HUES48 (cell line): ENCODE data around the gene YBEY.
"Not testable (repeated sequence)": the region's sequence is repeated elsewhere in the genome, so short reads cannot be mapped to it uniquely, and the experiment has no call there.

Experiments
- H3K27ac ChIP-seq: one replicate; pipeline ENCODE4 v1.7.0; 2013; ENCODE audit warnings: low read depth, low read length, inconsistent platforms
- H3K27me3 ChIP-seq: 2 replicates; pipeline ENCODE4 v1.6.1; 2013; ENCODE audit warnings: mild to moderate bottlenecking, low read length; ENCODE audit not compliant: control insufficient read depth, insufficient read depth
- H3K36me3 ChIP-seq: 2 replicates; pipeline ENCODE4 v1.6.1; 2013; ENCODE audit warnings: low read length; ENCODE audit not compliant: control insufficient read depth, insufficient read depth
- H3K4me1 ChIP-seq: 2 replicates; pipeline ENCODE4 v1.6.1; 2013; ENCODE audit warnings: mild to moderate bottlenecking, low read length; ENCODE audit not compliant: control insufficient read depth, insufficient read depth
- H3K4me3 ChIP-seq: 2 replicates; pipeline ENCODE4 v1.5.1; 2013; ENCODE audit warnings: mild to moderate bottlenecking, low read depth, low read length
- H3K9ac ChIP-seq: 2 replicates; pipeline ENCODE4 v1.6.1; 2013; ENCODE audit warnings: mild to moderate bottlenecking, low read depth, low read length, moderate library complexity
- H3K9me3 ChIP-seq: 2 replicates; pipeline ENCODE4 v1.6.1; 2013; ENCODE audit warnings: low read length; ENCODE audit not compliant: control insufficient read depth, insufficient read depth

YBEY gene

DNA sequence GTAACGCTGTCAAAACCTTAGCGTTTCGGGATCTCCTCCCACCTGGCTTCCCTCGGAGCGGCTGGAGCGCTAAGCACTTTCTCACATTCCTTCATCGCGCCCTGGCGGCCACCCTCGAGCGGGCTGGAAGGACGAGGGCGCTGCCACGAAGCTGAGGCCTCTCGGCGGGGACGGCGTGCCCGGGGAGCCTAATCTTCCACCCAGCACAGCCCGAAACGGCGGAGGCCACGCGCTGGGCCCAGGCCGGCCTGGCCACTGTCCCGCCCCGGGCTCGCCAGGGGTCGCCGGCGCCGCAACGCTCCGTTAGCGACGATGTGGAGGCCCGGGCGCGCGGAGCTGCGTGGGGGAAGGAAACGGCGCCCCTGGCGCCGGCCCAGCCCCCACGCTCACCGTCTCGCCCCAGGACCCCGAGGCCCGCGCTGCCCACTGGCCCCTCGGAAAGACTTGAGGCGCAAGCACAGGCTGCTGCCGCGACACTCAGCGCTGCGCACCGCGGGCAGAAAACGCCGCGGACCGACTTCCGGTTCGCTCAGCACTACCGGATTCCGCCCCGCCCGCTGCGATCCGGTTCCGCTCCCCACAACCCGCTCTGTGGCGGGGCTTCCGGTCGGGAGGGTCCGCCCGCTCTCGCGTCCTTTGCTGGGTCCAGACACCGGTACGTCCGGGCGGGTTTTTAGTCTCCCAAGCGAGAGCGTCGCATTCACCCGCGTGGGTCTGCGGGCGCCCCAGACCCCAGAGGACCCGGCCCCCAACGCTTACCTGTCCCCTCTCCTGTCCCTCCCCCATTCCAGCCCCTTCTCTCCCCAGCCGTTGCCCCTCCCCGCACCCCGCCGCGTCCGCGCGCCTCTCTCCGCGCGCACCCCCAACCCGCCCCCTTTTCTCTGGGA, at the start of gene YBEY:
YBEY (plus strand) TSS at position 582 of the 887 bp plus-strand sequence. CDS start 572 bp downstream, outside the sequence.
- Histone ChIP-seq H3K27ac (peak within 1 kb of the TSS; percentile 98), H3K4me3 (peak within 1 kb of the TSS; percentile 85), H3K36me3 (peaks cover 31% of the 10 kb centered on the region), H3K9me3 (no peaks in the 10 kb centered on the region), H3K9ac (peak within 1 kb of the TSS; percentile 80), H3K4me1 (peaks cover 26% of the 10 kb centered on the region), H3K27me3 (no peaks in the 10 kb centered on the region)

DNA sequence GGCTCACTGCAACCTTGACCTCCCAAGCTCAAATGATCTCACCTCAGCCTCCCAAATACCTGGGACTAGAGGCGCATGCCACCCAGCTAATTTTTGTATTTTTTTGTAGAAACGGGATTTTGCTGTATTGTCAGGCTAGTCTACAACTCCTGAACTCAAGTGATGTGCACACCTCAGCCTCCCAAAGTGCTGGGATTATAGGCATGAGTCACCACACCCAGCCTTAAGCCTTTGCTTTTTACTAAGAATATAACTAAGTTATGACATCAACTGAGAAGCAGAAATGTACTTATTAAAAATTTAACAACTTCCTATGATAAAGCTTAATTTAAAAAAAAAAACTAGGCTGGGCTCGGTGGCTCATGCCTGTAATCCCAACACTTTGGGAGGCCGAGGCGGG, 48.7 kb upstream of the YBEY start:
- H3K4me1 ChIP-seq = no peaks in the 10 kb centered on the region
- peaks cover 79% of the 10 kb centered on the region for H3K36me3 ChIP-seq

DNA sequence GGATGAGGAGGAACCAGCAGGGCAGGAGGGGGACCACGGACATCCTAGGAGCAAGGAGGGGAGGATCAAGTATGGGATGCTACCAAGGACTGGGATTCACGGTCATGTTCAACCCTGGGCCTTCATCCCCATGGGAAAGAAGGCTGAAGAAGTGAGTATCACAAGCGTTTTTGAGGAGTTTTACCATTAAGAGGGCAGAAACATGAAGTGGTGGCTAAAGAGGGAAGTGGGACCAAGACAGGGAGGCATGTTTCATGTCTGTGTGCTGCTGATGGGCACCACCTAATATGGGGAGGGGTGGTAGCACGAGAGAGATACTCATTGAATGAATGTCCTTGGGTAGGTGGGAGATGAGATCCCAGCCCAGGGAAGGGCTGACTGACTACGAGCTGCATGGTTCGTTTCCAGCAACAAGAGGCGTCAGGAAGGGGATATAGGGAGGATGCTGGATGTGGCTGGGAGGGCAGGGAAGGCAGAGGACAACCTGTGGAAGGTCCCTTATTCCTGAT, 46.3 kb upstream of the YBEY start:
- H3K9me3 ChIP-seq = no peaks in the 10 kb centered on the region
- H3K36me3 ChIP-seq = peaks cover 84% of the 10 kb centered on the region
- H3K27ac ChIP-seq = no peak overlapping the region
- no peaks in the 10 kb centered on the region for H3K27me3 ChIP-seq
- no peak overlapping the region for H3K4me3 ChIP-seq
- H3K9ac ChIP-seq = no peak overlapping the region
- no peaks in the 10 kb centered on the region for H3K4me1 ChIP-seq

More for the DNA sequence above, 48.7 kb upstream of the YBEY start:
- no peak overlapping the region for H3K27ac ChIP-seq
- no peaks in the 10 kb centered on the region for H3K27me3 ChIP-seq
- no peak overlapping the region for H3K9ac ChIP-seq
- H3K4me3 ChIP-seq = no peak overlapping the region
- no peaks in the 10 kb centered on the region for H3K9me3 ChIP-seq

GRCh38 chr21:46241577-46241976, 44.6 kb upstream of the YBEY start:
- H3K9me3 ChIP-seq, H3K4me3 ChIP-seq, H3K4me1 ChIP-seq, H3K9ac ChIP-seq, H3K27ac ChIP-seq, H3K27me3 ChIP-seq: not testable (repeated sequence)
- peaks cover 84% of the 10 kb centered on the region for H3K36me3 ChIP-seq

DNA sequence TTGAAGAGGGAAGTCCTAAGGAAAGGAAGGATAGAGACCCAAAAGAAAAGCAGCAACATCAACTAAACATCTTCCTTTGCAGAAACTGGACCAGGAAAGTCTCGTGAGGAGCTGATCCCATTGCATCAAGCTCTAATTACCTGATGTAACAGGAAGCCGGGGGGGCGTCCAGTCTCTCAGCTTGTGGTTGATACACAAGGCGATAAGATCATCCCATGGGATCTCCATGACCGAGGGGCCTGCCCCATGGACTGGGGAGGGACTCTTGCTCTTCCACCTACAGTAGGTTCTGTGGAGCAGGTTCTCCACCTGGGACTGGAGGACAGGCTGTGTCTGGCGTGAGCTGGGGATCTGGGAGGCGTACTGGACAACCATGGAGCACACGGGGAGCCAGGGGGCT, 42.8 kb upstream of the YBEY start:
- H3K9me3 ChIP-seq = no peaks in the 10 kb centered on the region
- peaks cover 93% of the 10 kb centered on the region for H3K36me3 ChIP-seq
- H3K9ac ChIP-seq = no peak overlapping the region
- H3K27ac ChIP-seq = no peak overlapping the region
- H3K4me1 ChIP-seq = no peaks in the 10 kb centered on the region
- no peaks in the 10 kb centered on the region for H3K27me3 ChIP-seq
- no peak overlapping the region for H3K4me3 ChIP-seq

DNA sequence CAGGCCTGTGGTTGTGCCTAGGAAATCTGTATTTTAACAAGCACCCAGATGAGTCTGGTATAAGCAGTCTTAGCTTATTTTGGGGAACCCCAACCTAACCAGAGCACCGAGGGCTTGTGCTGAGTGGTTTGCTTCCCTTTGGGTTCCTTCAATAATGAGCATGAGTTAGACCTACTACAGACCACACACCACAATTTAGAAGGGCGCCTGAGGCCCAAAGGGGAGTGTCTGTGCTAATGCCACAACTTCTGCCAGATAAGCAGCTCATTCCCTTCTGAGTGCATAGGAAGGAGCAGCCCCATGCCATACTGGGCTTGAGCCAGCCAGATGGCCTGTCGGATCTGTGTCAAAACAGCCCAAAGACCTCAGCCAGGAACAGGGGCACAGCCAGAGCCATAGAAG, 42.2 kb upstream of the YBEY start:
- Histone ChIP-seq H3K36me3 (peaks cover 95% of the 10 kb centered on the region), H3K4me1 (no peaks in the 10 kb centered on the region), H3K27me3 (no peaks in the 10 kb centered on the region), H3K9ac (no peak overlapping the region), H3K27ac (no peak overlapping the region), H3K4me3 (no peak overlapping the region), H3K9me3 (no peaks in the 10 kb centered on the region)

DNA sequence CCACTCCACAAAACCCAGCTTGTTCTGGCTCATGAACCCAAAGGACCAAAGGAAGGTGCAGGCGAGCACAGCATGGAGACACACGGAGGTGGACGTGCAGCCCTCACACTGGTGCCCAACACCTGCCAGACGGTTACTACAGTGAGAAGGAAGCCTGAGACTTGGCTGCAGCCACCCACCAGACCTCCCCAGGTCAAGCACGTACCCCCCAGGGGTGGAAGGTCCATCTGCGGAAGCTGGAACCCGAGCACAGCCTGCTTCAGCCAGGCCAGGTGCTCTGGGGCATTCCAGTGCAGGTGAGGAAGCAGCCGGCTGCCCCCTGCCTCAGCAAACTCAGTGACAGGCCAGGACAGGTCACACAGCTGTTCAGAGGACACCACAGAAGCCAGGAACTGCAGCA, 41.5 kb upstream of the YBEY start:
- Histone ChIP-seq H3K27me3 (no peaks in the 10 kb centered on the region), H3K9me3 (no peaks in the 10 kb centered on the region), H3K9ac (no peak overlapping the region), H3K4me3 (no peak overlapping the region), H3K27ac (no peak overlapping the region), H3K4me1 (no peaks in the 10 kb centered on the region), H3K36me3 (peaks cover 95% of the 10 kb centered on the region)

DNA sequence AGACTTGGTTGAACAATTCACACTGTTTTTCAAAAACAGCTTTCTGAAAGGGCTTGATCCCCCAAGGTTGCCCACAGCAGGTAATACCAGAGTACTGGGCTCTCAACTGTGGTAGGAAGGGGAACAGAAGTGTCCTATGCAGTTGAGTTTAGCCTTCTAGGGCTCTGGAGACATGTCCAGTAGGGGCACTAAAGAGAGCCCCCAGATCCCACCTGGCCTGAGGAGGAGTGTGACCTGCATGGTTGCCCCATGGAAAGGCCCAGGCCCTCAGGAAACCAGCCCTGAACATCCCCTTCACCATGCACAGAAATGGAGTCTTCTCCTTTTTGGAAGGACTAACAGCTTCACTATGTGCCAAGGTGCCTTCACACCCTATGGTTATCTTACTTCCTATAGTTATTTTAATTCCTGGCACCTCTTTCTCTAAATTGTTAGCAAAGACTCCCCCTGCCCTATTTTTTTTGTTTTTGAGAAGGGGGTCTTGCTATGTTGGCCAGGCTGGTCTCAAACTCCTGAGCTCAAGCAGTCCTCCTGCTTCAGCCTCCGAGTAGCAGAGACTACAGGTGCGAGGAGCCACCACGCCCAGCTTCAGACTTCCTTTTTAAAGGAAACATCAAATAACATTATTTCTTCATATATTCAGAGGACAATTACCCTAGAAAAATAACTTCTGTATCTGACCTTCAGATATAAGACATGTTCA, 40.8 kb upstream of the YBEY start:
- H3K9ac ChIP-seq = no peak overlapping the region
- H3K27me3 ChIP-seq = no peaks in the 10 kb centered on the region
- no peaks in the 10 kb centered on the region for H3K4me1 ChIP-seq
- H3K4me3 ChIP-seq = no peak overlapping the region
- H3K36me3 ChIP-seq = peaks cover 96% of the 10 kb centered on the region
- H3K27ac ChIP-seq = no peak overlapping the region
- H3K9me3 ChIP-seq = no peaks in the 10 kb centered on the region

DNA sequence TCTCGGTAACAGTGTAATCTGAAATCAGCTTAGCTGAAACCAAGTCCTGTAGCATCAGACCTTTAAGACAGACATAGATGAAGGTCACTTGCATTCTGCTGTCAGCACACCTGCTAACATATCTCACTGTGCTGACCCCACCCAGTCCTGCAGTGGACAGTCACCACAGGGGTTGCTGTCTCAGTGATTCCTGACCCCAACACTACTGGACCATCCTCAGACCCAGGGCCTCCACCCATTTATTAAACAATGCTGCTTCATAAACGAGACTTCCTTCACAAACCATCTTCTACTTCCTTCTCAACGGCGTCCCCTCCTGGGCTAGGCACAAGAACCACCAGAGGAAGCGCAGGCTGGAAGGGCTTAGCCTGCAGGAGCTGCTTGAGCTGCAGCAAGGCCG, 39.8 kb upstream of the YBEY start:
- H3K36me3 ChIP-seq = peaks cover 96% of the 10 kb centered on the region

DNA sequence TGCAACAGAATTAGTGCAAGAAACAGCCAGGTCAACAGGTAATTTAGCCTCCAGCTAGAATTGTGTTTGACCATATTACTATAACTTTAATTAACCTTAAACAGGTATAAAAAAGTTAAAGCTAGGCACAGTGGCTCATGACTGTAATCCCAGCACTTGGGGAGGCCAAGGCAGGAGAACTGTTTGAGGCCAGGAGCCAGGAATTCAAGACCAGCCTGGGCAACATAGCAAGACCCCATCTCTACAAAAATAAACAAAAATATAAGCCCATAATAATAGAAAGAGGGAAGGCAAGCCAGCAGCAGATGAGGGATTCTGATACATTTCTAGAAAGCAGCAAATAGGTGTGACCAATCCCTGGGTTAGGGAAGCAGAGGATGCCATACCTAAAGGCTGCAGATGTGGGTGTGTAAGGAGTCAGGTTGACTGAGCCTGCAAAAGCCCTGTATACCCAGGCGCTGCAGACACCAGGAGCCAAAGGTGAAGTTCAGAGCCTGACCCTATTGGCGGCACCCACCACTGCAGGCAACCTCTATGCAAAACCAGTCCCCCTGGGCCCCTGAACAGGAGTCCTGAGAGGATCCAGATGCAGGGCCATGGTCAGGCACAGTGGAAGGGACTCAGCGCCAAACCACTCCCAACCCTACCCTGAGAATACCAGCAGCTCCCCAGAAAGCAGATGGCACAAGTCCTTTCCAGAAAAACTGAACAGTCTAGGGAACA, 38.3 kb upstream of the YBEY start:
- Histone ChIP-seq H3K36me3 (peaks cover 96% of the 10 kb centered on the region), H3K4me1 (no peaks in the 10 kb centered on the region), H3K9me3 (no peaks in the 10 kb centered on the region), H3K27ac (no peak overlapping the region), H3K27me3 (no peaks in the 10 kb centered on the region), H3K4me3 (no peak overlapping the region), H3K9ac (no peak overlapping the region)

More for the DNA sequence above, 39.8 kb upstream of the YBEY start:
- Histone ChIP-seq H3K9ac (no peak overlapping the region), H3K27me3 (no peaks in the 10 kb centered on the region), H3K9me3 (no peaks in the 10 kb centered on the region), H3K4me1 (no peaks in the 10 kb centered on the region), H3K4me3 (no peak overlapping the region), H3K27ac (no peak overlapping the region)
